GM21390 (cell line): ENCODE measurements around the gene PHACTR3.

Experiments used
- ATAC-seq: cut with Tn5 transposase; IDR thresholded peaks from one replicate; pipeline ENCODE4 v1.9.1; 2021; ENCODE audit not compliant: unreplicated experiment

Gene PHACTR3

DNA sequence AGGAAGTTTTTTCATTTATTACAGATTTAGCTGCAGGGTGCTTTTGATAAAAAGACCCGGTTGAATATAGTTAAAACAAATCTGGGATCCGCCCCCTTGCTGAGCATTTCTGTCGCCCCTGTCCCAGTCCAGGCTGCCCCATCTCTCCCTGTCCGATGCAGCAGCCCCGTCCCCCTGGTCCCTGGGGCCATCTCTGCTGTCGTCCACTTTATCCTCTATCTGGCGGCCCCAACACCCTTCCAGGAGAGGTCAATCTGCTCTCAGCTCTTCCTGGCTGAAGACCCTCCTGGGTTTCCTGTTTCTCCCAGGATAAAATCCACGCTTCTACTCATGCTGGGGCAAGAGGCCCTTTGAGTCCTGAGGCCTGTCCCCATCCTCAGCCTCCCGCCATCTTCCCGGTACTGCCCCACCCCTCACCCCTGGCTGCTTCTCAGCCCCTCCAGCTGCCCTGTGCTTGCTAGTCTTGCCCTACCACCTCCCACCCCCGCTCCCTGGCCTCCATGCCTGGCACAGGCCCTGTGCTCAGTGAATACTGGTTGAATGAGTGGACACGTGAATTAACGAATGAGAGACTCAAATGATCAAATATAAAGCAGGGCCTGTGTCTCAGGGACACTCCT lies 16.0 kb upstream of the PHACTR3 start:
- ATAC-seq, result no peak

DNA sequence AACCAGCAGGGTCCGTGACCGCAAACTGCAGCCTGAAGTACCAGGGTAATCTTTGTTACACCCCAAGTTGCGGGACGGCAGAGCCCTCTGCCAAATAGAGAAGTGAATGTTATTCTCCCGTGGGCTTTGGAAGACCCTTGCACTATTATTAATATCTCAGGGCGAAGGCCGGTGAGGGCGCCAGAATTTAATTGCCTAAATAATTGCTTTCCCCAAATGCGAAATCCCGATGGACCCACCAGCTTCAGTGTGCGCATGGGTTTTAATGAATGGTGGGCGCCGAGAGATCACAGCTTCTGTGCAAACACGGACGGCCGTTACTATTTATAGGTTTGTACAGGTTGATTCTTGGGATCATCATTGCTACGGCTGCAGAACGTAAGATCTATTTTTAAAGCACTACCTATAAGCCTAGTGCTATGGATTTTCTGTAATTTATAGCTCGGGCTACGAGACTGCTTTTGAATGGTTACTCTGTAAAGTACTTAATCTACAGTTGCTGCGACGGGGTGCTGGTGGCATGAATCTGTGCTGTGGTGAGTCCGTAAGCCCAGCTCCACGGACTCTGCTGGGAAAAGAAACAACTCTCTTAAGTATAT lies 15.2 kb upstream of the PHACTR3 start:
- ATAC-seq, result no peak

DNA sequence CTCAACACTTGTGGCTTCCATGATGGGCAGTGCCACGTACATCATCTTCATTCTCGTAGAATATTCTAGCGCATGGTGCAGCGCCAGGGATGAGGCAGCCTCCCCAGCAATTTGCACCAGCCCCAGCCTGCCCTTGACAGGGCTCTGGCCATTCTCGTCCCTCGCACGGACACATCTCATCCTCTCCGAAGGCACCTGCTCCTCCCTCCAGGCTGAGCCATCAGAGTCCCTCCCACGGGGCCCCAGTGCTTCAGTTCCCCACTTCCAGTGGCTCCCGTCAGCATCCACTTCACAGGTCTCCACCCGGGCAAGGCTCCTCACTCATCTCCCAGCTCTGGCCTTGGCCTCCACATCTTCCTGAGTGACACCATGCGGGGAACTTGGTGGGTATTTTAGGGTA lies 13.3 kb upstream of the PHACTR3 start:
- ATAC-seq, result no peak

DNA sequence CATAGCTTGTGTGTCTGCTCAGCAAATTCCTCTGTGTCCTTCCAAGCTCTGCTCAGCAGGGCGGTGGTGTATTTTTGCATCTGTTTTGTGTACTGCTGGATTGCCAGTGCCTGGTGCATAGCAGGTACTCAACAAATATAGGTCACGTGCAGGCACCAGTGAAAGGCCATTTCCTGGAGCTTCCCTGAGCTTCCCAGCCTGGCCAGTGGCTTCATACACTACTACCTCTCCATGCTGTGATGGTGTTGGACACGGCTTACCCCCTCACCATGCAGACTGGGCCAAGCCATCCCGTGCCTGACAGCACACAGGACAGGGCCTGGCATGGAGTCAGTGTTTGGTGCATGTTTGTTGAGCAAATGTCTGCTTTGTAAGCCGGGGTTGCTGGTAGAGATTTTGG lies 7.7 kb upstream of the PHACTR3 start:
- ATAC-seq, result no peak

DNA sequence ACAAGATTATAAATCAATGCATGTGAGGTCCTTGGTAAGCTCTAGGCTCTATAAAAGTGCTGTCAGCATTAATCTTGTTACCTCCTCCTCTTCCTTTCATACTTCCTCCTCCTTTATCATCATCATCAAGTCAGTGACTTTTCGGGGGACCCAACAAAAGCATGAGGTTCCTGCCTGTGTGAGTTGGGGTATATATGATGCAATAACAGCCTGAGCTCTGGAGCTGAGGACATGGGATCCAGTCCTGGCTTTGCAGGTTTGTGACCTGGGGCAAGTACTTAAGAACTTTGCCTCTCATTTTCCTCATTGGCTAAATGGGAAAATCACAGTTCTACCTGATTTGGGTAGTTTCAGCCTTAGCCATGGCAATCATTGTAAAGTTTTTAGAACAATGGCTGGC lies 7.1 kb upstream of the PHACTR3 start:
- no peak for ATAC-seq

DNA sequence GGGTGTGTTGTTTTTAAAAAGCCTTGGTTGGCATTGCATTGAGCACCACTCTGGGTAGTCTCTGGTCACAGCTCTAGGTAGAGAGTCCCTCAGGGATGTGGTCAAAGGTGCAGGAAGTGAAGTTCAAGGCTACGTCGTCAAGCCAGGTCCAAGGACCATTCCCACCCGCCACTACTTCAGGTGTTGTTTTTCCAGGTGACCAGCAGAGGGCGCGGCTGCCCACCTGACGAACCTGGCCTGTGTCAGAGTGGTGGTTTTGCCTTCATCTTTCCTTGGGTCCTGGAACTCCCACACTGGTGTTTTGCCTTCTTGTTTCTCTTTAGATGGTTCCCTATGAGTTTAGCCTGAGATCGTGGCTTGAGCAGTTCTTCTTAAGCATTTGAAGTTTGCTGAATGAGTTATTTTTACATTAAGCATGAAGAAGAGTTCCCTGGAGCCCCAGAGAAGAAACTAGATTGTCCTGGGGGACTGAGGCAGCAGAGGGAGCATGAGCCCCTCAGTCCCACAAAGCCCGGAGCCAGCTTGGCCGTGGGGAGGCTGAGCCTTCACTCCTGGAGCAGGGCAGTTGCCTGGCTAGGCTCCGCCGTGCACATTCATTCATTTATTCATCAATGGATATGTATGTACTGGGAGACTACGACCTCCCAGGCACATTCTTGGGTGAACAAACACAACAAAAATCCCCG lies 5.6 kb upstream of the PHACTR3 start:
- ATAC-seq, result no peak

DNA sequence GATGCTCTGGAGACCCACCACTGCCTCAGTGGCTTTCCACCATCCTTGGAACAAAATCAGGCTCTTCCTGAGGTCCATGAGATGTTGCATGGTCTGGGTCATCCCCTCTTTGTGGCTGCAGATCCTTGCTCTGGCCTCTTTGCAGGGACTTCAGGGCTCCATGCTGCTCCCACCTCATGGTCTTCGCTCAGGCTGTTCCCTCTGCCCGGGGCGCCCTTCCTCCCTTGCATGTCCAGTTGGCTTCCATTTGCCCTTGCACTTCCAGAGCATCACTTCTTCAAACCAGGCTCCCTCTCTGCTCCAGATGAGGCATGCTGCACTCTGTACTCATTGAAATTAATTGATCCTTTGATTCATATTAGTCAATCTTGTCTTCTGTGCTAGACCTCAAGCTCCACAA lies 4.4 kb upstream of the PHACTR3 start:
- no peak for ATAC-seq

DNA sequence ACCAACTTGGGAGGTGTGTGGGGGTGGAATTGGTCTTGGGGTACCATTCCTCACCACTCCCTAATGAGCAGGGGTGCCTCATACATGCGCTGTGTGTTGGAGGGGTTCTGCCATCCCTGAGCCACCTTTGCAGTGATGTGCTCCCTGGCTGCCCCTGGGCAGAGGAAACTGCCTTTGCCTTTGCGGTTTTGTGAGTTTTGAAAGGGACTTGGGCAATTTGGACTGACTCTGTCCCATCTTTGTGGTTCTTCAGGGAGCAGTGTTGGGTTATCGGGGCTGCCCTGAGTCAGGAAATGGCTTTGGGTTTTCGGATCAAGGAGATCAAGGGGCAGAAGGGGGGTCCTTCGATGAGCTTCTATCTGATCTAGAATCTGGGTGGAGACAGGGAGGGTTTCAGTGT lies 3.9 kb upstream of the PHACTR3 start:
- ATAC-seq, result no peak

DNA sequence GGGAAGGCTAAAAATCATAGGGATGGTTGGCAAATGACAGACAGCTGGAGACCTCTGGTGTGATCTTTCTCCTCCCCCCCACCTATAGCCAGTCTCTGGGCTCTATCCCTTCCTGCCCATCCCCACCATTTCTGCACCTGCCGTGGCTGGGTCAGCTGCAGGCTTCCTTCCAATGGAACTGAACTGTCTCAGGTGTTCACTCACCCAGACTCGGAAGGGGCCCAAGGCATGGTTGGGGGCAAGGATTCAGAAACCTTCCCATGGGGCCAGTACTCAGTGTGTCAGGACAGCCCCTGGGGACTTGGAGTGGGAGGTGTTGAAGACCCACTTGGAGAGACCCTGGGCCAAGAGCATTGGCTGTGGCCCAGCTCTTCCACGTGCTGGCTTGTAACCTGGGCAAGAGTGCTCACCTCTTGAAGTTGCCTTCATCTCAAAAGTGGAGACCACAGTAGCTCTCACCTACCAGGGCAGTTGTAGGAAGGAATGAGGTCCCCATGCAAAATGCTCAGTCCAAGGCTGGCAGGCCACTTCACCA lies 1.7 kb upstream of the PHACTR3 start:
- no peak for ATAC-seq

DNA sequence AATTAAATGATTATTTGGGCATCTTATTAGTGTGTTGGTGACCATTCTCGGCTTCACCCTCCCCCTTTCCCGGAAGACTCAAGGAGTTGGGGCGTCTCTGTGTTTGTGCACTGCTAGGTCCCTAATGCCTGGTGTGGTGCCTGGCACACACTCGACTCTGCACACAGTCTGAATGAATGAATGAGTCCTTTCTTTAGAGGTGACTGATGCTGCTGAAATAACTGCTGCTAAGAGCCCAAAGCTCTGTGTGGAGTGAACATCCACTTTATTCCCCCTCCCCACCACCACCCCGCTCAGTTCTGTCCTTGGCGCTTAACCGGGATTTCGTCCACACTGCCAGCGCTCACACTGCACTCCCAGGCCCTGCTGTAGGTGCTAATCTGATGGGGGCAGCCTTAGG lies 1.2 kb upstream of the PHACTR3 start:
- no peak for ATAC-seq

DNA sequence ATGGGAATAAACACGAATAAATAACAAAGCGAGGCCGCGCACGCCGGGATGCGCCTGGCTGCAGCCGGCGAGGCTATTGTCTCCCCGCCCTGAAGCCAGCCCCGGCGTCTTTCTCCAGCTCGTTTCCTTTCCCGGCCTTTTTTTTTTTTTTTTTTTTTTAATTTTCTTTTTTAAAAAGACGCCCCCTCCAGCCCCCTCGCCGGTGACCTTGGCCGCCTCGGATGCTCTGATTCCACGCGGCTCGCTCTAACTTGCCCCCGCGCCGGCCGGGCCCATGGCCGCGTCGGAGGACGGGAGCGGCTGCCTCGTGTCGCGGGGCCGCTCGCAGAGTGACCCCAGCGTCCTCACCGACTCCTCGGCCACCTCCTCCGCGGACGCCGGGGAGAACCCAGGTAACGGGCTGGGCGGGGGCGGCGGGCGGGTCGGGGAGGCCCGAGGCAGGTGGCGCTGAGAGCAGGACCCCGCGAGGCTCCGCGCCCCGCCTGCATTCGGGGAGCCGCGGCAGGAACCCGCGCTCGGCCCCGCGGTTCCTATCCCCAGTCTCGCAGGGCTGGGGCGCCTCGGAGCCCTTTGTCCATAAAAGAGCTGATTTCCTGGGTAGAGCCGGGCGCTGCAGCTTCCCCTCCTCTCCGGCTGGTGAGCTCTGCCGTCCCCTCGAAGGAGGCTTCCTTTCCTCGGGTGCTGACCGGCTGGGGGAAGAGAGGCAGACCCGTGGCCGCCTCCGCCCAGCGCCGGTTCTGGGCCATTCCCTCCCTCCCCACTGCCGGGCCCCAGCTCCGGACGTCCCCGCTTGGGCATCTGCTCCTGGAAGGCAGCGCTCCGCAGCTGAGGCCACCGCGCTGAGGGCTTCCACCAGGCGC lies 631 bp downstream of the PHACTR3 start:
- ATAC-seq, result no peak

DNA sequence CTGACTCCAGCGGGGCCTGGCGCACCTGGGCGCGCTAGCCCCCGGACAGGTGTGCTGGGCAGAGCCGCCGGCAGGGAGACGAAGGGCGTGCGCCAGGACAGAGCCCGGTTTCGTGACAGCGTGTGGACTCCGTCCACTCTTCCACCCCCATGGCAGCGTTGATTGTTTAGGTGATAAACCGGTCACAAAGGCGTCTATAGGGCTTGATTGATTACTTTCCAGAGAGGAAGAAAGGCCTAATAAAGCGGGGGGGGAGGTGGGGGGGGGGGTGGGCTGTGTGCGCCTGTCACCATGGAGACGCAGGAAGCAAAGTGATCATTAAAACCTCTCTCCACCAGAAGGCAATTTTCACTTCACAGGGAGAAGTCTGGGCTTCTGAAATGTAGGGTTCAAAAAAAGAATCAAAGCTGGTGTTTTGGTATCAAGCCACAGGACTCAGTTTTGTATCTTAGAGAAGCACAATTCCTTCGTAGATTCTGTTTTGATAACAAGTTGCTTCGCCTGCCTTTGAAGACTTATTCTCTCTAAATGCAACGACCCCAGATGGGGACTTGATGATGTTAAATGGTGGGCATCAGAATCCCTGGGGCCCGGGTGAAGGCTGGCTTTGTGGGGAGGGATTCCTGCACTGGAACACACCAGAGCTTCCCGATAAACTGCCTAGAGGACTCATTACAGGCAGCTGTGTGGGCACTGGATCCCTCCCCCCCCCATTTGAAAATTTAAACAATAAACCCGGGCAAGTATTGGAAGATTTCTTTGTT lies 1.4 kb downstream of the PHACTR3 start:
- no peak for ATAC-seq

DNA sequence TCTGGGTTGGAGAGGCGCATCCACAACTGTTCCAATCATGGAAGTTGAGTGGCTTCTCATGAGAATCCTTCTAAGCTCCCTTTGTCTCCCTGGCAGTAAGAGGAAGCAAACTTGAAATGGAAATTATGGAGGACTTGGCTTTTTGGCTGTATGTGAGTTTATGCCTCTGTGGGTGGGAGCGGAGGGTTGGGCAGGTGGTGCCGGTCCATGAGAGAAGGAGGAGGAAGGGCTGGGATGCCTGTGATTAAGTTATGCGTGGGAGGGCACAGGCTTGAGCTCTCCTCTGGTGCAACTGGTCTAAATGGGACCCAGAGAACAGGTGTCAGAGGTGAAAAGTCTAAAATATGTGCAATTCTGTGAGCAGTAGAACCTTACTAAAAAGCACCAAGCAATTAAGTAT lies 2.2 kb downstream of the PHACTR3 start:
- no peak for ATAC-seq

DNA sequence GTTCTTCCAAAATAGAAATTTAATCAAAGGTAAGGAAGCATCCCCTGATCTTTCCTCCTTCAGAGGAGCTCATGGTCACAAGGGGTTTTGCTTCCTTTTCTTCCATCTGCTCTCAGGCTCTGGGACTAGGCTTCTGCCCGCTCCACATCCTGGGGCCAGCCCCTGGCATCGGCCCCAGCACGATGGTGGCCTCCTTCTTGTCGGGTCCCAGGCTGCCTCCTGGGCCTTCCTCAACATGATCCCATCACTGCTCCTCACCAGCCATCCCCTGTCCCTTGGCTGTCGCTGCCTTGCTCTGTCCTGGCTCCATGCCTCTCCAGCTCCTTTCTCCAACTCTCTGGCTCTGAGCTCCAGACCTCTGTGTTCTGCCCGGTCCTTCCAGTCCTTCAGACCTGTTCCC lies 4.1 kb downstream of the PHACTR3 start:
- no peak for ATAC-seq

DNA sequence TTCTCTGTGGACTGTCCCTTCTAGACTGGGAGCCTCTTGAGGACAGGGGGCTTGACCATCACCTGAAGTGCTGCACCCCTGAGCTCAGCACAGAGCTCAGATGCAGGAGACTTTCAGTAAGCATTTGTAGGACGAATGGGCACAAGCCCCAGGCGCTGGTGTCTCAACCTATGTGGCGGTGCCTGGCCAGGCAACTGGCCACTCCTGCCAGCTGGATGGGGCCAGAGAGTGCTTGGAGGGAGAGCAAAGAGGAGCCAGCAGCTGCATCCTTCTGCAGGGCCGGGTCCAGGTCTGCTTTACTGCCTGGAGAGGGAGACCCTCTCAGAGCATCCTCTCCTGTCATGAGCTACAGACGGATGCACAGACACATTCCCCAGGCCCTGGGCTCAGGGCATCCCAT lies 4.5 kb downstream of the PHACTR3 start:
- no peak for ATAC-seq

DNA sequence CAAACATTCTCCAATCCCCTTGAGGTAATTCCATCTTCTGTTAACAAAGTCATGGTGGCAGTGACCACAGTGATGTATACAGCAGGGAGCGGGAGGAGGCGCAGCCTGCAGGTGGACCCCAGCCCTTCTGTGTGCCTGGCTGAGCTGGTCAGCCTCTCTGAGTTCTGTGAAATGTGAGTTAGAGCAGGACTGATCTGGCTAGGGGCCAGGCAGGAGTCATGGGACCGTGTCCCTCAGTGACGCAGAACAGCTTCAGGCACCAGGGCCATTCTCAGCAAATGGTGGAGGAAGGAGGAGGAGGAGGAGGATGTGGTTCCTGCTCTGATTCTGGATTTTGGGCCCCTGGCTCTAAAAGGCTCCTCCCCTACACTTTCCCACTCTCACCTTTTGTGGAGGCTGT lies 6.9 kb downstream of the PHACTR3 start:
- ATAC-seq, result no peak

DNA sequence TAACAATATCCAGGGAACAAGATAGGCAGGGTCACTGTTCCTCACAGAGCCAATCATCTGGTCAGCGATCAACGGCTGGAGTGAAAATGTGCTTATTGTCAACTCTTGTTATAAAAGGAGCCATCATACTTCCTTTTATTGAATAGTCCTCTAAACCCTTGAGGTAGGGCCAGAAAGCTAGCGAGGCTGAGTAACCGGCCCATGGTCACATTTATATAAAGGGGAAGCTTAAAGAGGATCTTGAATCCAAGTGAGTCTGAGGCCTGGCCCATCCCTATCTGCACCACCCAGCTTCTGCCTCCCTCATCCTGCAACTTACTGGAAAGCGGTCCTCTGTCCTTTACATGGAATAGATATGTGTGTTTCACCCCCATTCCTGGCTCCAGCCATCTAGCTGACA lies 9.5 kb downstream of the PHACTR3 start:
- no peak for ATAC-seq

DNA sequence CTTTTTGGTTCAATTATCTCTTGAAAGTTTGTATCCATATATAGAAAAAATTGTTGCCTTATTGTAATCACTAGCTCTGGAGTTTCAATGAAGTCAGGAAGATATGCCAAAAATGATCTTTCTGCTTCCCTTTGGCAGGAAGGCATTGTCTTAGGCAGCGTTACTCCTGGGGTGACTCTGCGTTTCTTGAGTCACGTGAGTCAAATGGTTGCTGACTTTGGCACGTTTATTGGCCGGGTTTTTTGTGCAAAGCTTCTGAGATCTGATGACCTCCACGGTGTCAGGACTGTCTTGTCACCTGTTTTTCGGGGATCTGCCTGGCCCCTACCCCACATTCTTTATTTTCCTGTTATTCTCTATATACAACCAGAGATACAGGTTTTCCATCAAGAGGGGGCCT lies 10.4 kb downstream of the PHACTR3 start:
- ATAC-seq, result no peak

DNA sequence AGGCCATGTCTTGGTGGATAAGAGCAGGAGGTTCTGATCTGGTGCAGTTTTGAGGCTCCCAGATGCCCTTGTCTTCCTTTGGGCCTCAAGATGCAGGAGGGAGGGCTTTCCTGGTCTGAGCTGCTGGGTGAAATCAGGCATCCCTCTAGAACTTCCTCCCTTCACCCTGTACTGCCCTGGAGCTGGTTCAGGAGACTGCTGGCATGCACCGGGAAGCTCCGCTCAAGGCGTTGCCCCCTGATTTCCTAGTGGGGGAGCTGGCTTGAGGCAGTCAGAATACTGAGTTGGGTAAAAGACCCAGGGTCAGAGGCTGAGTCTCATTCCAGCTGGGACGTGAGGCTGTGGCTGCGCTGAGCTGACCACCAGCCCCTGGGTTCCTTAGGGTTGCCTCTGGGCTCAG lies 12.0 kb downstream of the PHACTR3 start:
- ATAC-seq, result no peak

DNA sequence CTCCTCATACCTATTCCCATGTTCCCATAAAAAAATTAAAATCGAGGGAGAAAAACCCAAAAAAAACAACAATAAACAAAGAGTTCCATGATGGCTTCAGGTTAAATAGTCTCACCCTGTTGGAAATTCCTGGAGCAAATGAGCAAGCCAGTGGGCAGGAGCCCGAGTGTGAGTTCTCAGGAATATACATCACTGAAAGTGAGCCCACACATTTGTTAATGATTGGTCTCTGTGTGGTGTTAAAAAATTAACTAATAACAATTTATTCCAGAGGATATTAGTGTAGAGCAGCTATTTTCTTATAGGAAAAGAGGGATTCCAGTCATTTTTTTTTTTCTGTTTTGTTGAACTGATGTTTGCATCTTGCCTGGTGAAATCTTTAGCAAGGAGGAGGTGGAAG lies 12.9 kb downstream of the PHACTR3 start:
- no peak for ATAC-seq

DNA sequence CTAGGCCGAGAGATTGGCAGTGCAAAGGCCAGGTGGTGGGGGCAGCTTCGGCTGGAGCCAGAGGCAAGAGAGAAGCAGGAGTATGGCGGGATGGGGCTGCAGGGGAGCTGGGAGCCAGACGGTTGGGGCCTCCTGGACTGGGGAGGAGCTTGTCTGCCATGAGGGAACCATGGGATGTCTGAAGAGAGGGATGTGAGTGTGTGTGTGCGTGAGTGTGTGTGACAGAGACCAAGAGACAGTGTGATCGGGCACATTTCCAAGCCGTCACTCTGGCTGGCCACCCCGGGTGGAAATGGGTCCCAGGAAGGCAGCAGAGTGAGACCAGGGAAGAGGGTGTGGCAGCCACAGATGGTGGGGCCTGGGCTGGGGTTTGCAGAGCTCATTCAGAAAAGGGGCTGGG lies 13.8 kb downstream of the PHACTR3 start:
- no peak for ATAC-seq
